ENCODE data around the gene NELL1.

DNA sequence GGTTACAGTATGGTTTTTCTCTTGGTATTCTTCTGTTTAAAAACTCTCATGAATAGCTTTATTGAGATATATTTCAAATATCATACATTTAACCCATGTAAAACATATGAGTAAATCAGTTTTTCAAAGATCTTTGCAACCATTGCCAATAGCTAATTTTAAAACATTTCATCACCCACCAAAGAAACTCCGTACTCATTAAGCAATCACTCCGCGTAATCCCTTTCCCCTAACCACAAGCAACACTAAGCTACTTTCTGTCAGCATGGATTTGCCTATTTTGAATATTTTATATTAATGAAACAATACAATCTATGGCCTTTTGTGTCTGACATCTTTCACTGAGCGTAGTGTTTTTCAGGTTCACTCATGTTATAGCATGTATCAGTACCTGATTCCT is 825.6 kb downstream of the NELL1 start:
- TF ChIP-seq CTCF (IDR thresholded peaks at IDR 0.05) (no peak), POLR2A (IDR thresholded peaks at IDR 0.05) (no peak)

Measured in adrenal gland (tissue), 5 donors.